SK-N-SH (cell line): Measurements from ENCODE around the gene WHRN. TPM values are rescaled to one million over a fixed set of nuclear protein-coding genes. Genes with fewer than 3 reads are reported as not detected.

ENCODE experiments used
- CTCF ChIA-PET: fragments of 300-600, 350-600 bp; formaldehyde crosslinking; extraction: SDS; loops from one replicate; lab custom pipeline; 2021; lab: Yijun Ruan, JAX
- POLR2A ChIA-PET: fragments of 350-600 bp; sonication (Branson Sonifier 250); formaldehyde crosslinking; extraction: SDS; loops from one replicate; lab custom pipeline; 2020; ENCODE audit warnings: antibody characterized with exemption, inconsistent platforms; lab: Yijun Ruan, JAX
- DNase-seq: peaks from one replicate; pipeline ENCODE4 v3.0.0; 2012
- H2AFZ ChIP-seq: fragments of 200-600 bp; sonication (generic); 2 replicates; pipeline ENCODE4 v1.8.1; 2016; ENCODE audit warnings: antibody characterized with exemption, mild to moderate bottlenecking, low read depth
- H3F3A ChIP-seq: fragments of 200-600 bp; sonication (generic); replicated peaks from 2 replicates; pipeline ENCODE3; 2016; ENCODE audit warnings: antibody characterized with exemption, mild to moderate bottlenecking; ENCODE audit not compliant: insufficient read depth
- H3K27ac ChIP-seq, 2 experiments: fragments of 200-500 bp in 1 of 2; fragments of 200-600 bp in 1 of 2; sonication (Bioruptor generic) in 1 of 2; sonication (generic), shearing (Covaris generic) in 1 of 2; 2 replicates each; pipeline versions ENCODE4 v1.5.1 to v1.6.1; 2014 to 2016; ENCODE audit warnings: low read depth in 2 of 2, inconsistent platforms in 1 of 2, low read length in 1 of 2, mild to moderate bottlenecking in 1 of 2, mixed read lengths in 1 of 2
- H3K27me3 ChIP-seq: fragments of 200-600 bp; sonication (generic), shearing (Covaris generic); 2 replicates; pipeline ENCODE4 v1.6.1; 2016; ENCODE audit warnings: mixed run types; ENCODE audit not compliant: insufficient read depth
- H3K36me3 ChIP-seq, 2 experiments: fragments of 200-500 bp in 1 of 2; fragments of 200-600 bp in 1 of 2; sonication (Bioruptor generic) in 1 of 2; sonication (generic) in 1 of 2; replicated peaks in 1 of 2; 2 replicates each; pipeline versions ENCODE3 to v1.5.1; 2014 to 2016; ENCODE audit warnings: low read length in 1 of 2, mild to moderate bottlenecking in 1 of 2; ENCODE audit not compliant: insufficient read depth in 2 of 2, control insufficient read depth in 1 of 2
- H3K4me1 ChIP-seq, 2 experiments: fragments of 200-500 bp in 1 of 2; fragments of 200-600 bp in 1 of 2; sonication (Bioruptor generic) in 1 of 2; sonication (generic), shearing (Covaris generic) in 1 of 2; 2 replicates each; pipeline versions ENCODE4 v1.5.1 to v1.6.1; 2014 to 2016; ENCODE audit warnings: low read depth in 1 of 2, low read length in 1 of 2, mixed run types in 1 of 2; ENCODE audit not compliant: insufficient read depth in 2 of 2, control insufficient read depth in 1 of 2
- H3K4me2 ChIP-seq: fragments of 200-600 bp; sonication (generic), shearing (Covaris generic); 2 replicates; pipeline ENCODE4 v1.6.1; 2017; ENCODE audit warnings: mixed run types
- H3K4me3 ChIP-seq, 2 experiments: fragments of 200-500 bp in 1 of 2; fragments of 200-600 bp in 1 of 2; sonication (Bioruptor generic) in 1 of 2; sonication (generic), shearing (Covaris generic) in 1 of 2; 2 replicates each; pipeline versions ENCODE4 v1.5.1 to v1.8.1; 2014 to 2016; ENCODE audit warnings: low read depth in 2 of 2, inconsistent platforms in 1 of 2, low read length in 1 of 2, mild to moderate bottlenecking in 1 of 2, mixed read lengths in 1 of 2, moderate library complexity in 1 of 2
- H3K79me2 ChIP-seq: fragments of 200-600 bp; sonication (generic); 2 replicates; pipeline ENCODE4 v1.8.1; 2017; ENCODE audit warnings: mild to moderate bottlenecking; ENCODE audit not compliant: insufficient read depth
- H3K9ac ChIP-seq: fragments of 200-600 bp; sonication (generic); 2 replicates; pipeline ENCODE4 v1.6.1; 2017; ENCODE audit warnings: mixed run types
- H3K9me2 ChIP-seq: fragments of 200-600 bp; sonication (generic); 2 replicates; pipeline ENCODE4 v1.6.1; 2017; ENCODE audit warnings: mixed run types
- H3K9me3 ChIP-seq: fragments of 200-600 bp; sonication (generic); 2 replicates; pipeline ENCODE4 v1.6.1; 2017; ENCODE audit warnings: mixed run types, mild to moderate bottlenecking, moderate library complexity
- H4K20me1 ChIP-seq: fragments of 200-600 bp; sonication (generic); 2 replicates; pipeline ENCODE4 v1.6.1; 2017; ENCODE audit warnings: mild to moderate bottlenecking, mixed run types; ENCODE audit not compliant: insufficient read depth
- CHD2 ChIP-seq: fragments of 150-350 bp; IDR thresholded peaks from 2 replicates; pipeline ENCODE4 v1.6.1; 2018; ENCODE audit warnings: low read length; ENCODE audit not compliant: partially characterized antibody
- EP300 ChIP-seq, 2 experiments: IDR thresholded peaks; 2 replicates each; pipeline versions ENCODE4 v1.4.0 to v1.6.1; 2012; ENCODE audit warnings: borderline replicate concordance in 1 of 2, low read depth in 1 of 2, low read length in 1 of 2
- FOSL2 ChIP-seq: IDR thresholded peaks from 2 replicates; pipeline ENCODE4 v1.4.0; 2012; ENCODE audit warnings: low read depth, mild to moderate bottlenecking, moderate library complexity, borderline replicate concordance
- FOXM1 ChIP-seq: IDR thresholded peaks from 2 replicates; pipeline ENCODE4 v1.4.0; 2012; ENCODE audit warnings: low read depth, mild to moderate bottlenecking
- IRF3 ChIP-seq: fragments of 150-350 bp; IDR thresholded peaks from 2 replicates; pipeline ENCODE4 v1.6.1; 2016; ENCODE audit warnings: mild to moderate bottlenecking, low read depth, low read length
- JUND ChIP-seq: IDR thresholded peaks from 2 replicates; pipeline ENCODE4 v1.4.0; 2012
- MAX ChIP-seq: IDR thresholded peaks from 2 replicates; pipeline ENCODE4 v1.4.0; 2012; ENCODE audit warnings: low read depth
- MEF2A ChIP-seq: IDR thresholded peaks from 2 replicates; pipeline ENCODE4 v1.4.0; 2012; ENCODE audit warnings: low read depth, borderline replicate concordance
- NFIC ChIP-seq: IDR thresholded peaks from 2 replicates; pipeline ENCODE4 v1.4.0; 2012; ENCODE audit warnings: borderline replicate concordance
- NRF1 ChIP-seq: IDR thresholded peaks from 2 replicates; pipeline ENCODE4 v1.6.1; 2012; ENCODE audit warnings: low read depth, mild to moderate bottlenecking, low read length
- POLR2AphosphoS5 ChIP-seq: IDR thresholded peaks from 2 replicates; pipeline ENCODE4 v1.6.1; 2012; ENCODE audit warnings: low read depth, low read length
- REST ChIP-seq: IDR thresholded peaks from 2 replicates; pipeline ENCODE4 v1.6.1; 2012; ENCODE audit warnings: mild to moderate bottlenecking, low read depth, low read length, moderate library complexity
- RFX5 ChIP-seq: IDR thresholded peaks from 2 replicates; pipeline ENCODE4 v1.6.1; 2012; ENCODE audit warnings: mild to moderate bottlenecking, improper control_type of control experiment, low read length
- RXRA ChIP-seq: IDR thresholded peaks from 2 replicates; pipeline ENCODE4 v1.4.0; 2012; ENCODE audit warnings: low read depth, mild to moderate bottlenecking, borderline replicate concordance
- SIN3A ChIP-seq: IDR thresholded peaks from 2 replicates; pipeline ENCODE4 v1.6.1; 2012; ENCODE audit warnings: low read depth, mild to moderate bottlenecking, low read length, moderate library complexity, borderline replicate concordance
- SMC3 ChIP-seq: IDR thresholded peaks from 2 replicates; pipeline ENCODE4 v1.6.1; 2012; ENCODE audit warnings: low read depth, low read length, improper control_type of control experiment
- TAF1 ChIP-seq: IDR thresholded peaks from 2 replicates; pipeline ENCODE4 v1.6.1; 2012; ENCODE audit warnings: low read depth, mild to moderate bottlenecking, low read length, moderate library complexity, borderline replicate concordance
- TCF12 ChIP-seq: IDR thresholded peaks from 2 replicates; pipeline ENCODE4 v1.4.0; 2012
- WGBS: methylation state at CpG from one replicate; pipeline ENCODE4 v1.1.6; 2017; ENCODE audit warnings: low lambda C conversion rate; 5-methylcytosine and 5-hydroxymethylcytosine counted together
- polyA plus RNA-seq, 3 experiments: library from polyadenylated mRNA; depleted of rRNA; stranded (reverse); fragments of >200 nt; gene quantifications; 2 replicates each; pipeline ENCODE4 v1.2.3, GENCODE V29; 2012
- TF ChIP-seq, protein P1 (sequence below): IDR thresholded peaks from 2 replicates; pipeline ENCODE4 v1.4.0; 2012; ENCODE audit warnings: low read depth, borderline replicate concordance

WHRN gene
- polyA plus RNA-seq, 1 of the 3 experiments (the other 2 are of a cell fraction): 4.6 TPM

- H2AFZ ChIP-seq: no peak overlapping the region
- H3K4me1 ChIP-seq: no peaks in the 10 kb centered on the region
- no peaks in the 10 kb centered on the region for H4K20me1 ChIP-seq
- POLR2A ChIA-PET: no interaction called here
- no peak overlapping the region for H3K4me3 ChIP-seq
- CTCF ChIA-PET: interaction anchor here (1.0 to 8.9 kb wide), 3 partner anchors 14 to 260 kb away, joined by 3 to 74 read pairs (median 3); no protein-coding TSS in a partner anchor
- TF ChIP-seq, protein P1, sequence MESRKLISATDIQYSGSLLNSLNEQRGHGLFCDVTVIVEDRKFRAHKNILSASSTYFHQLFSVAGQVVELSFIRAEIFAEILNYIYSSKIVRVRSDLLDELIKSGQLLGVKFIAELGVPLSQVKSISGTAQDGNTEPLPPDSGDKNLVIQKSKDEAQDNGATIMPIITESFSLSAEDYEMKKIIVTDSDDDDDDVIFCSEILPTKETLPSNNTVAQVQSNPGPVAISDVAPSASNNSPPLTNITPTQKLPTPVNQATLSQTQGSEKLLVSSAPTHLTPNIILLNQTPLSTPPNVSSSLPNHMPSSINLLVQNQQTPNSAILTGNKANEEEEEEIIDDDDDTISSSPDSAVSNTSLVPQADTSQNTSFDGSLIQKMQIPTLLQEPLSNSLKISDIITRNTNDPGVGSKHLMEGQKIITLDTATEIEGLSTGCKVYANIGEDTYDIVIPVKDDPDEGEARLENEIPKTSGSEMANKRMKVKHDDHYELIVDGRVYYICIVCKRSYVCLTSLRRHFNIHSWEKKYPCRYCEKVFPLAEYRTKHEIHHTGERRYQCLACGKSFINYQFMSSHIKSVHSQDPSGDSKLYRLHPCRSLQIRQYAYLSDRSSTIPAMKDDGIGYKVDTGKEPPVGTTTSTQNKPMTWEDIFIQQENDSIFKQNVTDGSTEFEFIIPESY: no peak
- TF ChIP-seq NRF1 (no peak), SIN3A (no peak), TCF12 (no peak), MEF2A (no peak)
- no peaks in the 10 kb centered on the region for H3K36me3 ChIP-seq
- H3K79me2 ChIP-seq: no peaks in the 10 kb centered on the region
- no peaks in the 10 kb centered on the region for H3K9me2 ChIP-seq
- H3K27ac ChIP-seq: no peak overlapping the region
- no peaks in the 10 kb centered on the region for H3K27me3 ChIP-seq
- H3F3A ChIP-seq: no peaks in the 10 kb centered on the region
- no peak overlapping the region for H3K9ac ChIP-seq
- no peak overlapping the region for H3K4me2 ChIP-seq
- H3K9me3 ChIP-seq: no peaks in the 10 kb centered on the region
- 17% methylated on average over 1 of the region's 2 CpGs for WGBS
- no peak for DNase-seq
Observed at GRCh38 chr9:114421147-114421546, 84.1 kb downstream of the WHRN start.

GRCh38 chr9:114419796-114420195 lies 85.5 kb downstream of the WHRN start:
- ChIA-PET CTCF (interaction anchor here (8.9 kb wide), 1 partner anchor 15 kb away, joined by 74 read pairs; no protein-coding TSS in a partner anchor), POLR2A (no interaction called here)
- no peak overlapping the region for H3K4me2 ChIP-seq
- no peaks in the 10 kb centered on the region for H3K9me2 ChIP-seq
- no peak overlapping the region for H2AFZ ChIP-seq
- TF ChIP-seq POLR2AphosphoS5 (no peak), FOXM1 (no peak), REST (no peak), CHD2 (no peak), TAF1 (no peak), IRF3 (no peak), SMC3 (no peak), NFIC (no peak), MAX (no peak), RFX5 (no peak), FOSL2 (no peak), EP300 (IDR thresholded peaks at IDR 0.05; ENCODE audit: borderline replicate concordance in 1 of 2, low read depth in 1 of 2, low read length in 1 of 2) (no peak), RXRA (no peak), JUND (no peak)
- TF ChIP-seq, protein P1: no peak
- no peak for DNase-seq
- 75% methylated on average over 8 of the region's 8 CpGs for WGBS
- H3K4me1 ChIP-seq: no peaks in the 10 kb centered on the region
- no peaks in the 10 kb centered on the region for H3K36me3 ChIP-seq
- no peaks in the 10 kb centered on the region for H3K27me3 ChIP-seq
- H4K20me1 ChIP-seq: no peaks in the 10 kb centered on the region
- H3K9me3 ChIP-seq: no peaks in the 10 kb centered on the region
- H3K79me2 ChIP-seq: no peaks in the 10 kb centered on the region
- no peaks in the 10 kb centered on the region for H3F3A ChIP-seq
- no peak overlapping the region for H3K4me3 ChIP-seq
- no peak overlapping the region for H3K9ac ChIP-seq
- H3K27ac ChIP-seq: no peak overlapping the region
